Upper lobe of right lung (tissue), 1 donor: Measurements from ENCODE around the gene SLC39A2. TPM values are rescaled to one million over a fixed set of nuclear protein-coding genes. Genes with fewer than 3 reads are reported as not detected.

ENCODE experiments used
- ATAC-seq: fragments of 200-7000 bp; cut with Tn5 transposase; one replicate; pipeline ENCODE4 v1.9.1; 2020; ENCODE audit warnings: mild to moderate bottlenecking, moderate library complexity
- DNase-seq: peaks from one replicate; pipeline ENCODE4 v3.0.0-alpha.2; 2020
- H3K27ac ChIP-seq: fragments of 200-600 bp; one replicate; pipeline ENCODE4 v1.8.0; 2022
- H3K27me3 ChIP-seq: fragments of 200-600 bp; one replicate; pipeline ENCODE4 v1.8.0; 2022; ENCODE audit warnings: mild to moderate bottlenecking
- H3K36me3 ChIP-seq: fragments of 200-600 bp; one replicate; pipeline ENCODE4 v1.8.0; 2022
- H3K4me1 ChIP-seq: fragments of 200-600 bp; one replicate; pipeline ENCODE4 v1.8.0; 2022
- H3K4me3 ChIP-seq: fragments of 200-600 bp; one replicate; pipeline ENCODE4 v1.8.0; 2022; ENCODE audit warnings: mild to moderate bottlenecking
- H3K9me3 ChIP-seq: fragments of 200-600 bp; one replicate; pipeline ENCODE4 v1.8.0; 2022
- intact Hi-C: fragments of 100-400 bp; cut with DNase I; formaldehyde crosslinking; loops from one replicate; pipeline ENCODE4 v1.11.0; 2022
- total RNA-seq: library from RNA; stranded (reverse); fragmentation: NEBNext Ultra II Directional; extraction: Animal tissue kit (Norgen Biotek cat#: 25700); gene quantifications from one replicate; pipeline ENCODE4 v1.2.1, GENCODE V29; 2021
- TF ChIP-seq, protein P1 (sequence below): fragments of 200-600 bp; IDR thresholded peaks from one replicate; pipeline ENCODE4 v1.8.0; 2022; ENCODE audit warnings: antibody characterized with exemption
- donor health status: DM: no; HTN: yes; CAD: no; lungs with severe emphysema.

The SLC39A2 gene
- total RNA-seq, 1 donor from 2014 or later, result not detected

GRCh38 chr14:20996521-20996920 is 2.6 kb upstream of the SLC39A2 start:
- ATAC-seq, result no peak
- peaks cover 62% of the 10 kb centered on the region for H3K36me3 ChIP-seq
- no peak for DNase-seq
- no peak overlapping the region for H3K4me3 ChIP-seq
- H3K27me3 ChIP-seq, result no peaks in the 10 kb centered on the region
- H3K9me3 ChIP-seq, result no peaks in the 10 kb centered on the region
- TF ChIP-seq, protein P1, sequence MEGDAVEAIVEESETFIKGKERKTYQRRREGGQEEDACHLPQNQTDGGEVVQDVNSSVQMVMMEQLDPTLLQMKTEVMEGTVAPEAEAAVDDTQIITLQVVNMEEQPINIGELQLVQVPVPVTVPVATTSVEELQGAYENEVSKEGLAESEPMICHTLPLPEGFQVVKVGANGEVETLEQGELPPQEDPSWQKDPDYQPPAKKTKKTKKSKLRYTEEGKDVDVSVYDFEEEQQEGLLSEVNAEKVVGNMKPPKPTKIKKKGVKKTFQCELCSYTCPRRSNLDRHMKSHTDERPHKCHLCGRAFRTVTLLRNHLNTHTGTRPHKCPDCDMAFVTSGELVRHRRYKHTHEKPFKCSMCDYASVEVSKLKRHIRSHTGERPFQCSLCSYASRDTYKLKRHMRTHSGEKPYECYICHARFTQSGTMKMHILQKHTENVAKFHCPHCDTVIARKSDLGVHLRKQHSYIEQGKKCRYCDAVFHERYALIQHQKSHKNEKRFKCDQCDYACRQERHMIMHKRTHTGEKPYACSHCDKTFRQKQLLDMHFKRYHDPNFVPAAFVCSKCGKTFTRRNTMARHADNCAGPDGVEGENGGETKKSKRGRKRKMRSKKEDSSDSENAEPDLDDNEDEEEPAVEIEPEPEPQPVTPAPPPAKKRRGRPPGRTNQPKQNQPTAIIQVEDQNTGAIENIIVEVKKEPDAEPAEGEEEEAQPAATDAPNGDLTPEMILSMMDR, result no peak
- no peak overlapping the region for H3K27ac ChIP-seq
- intact Hi-C loops, result no loop called here
- H3K4me1 ChIP-seq, result peaks cover 4% of the 10 kb centered on the region

GRCh38 chr14:20997115-20997514 is 2.0 kb upstream of the SLC39A2 start:
- Histone ChIP-seq H3K4me1 (no peaks in the 10 kb centered on the region), H3K9me3 (no peaks in the 10 kb centered on the region), H3K36me3 (peaks cover 56% of the 10 kb centered on the region), H3K4me3 (no peak overlapping the region), H3K27me3 (no peaks in the 10 kb centered on the region), H3K27ac (no peak overlapping the region)
- intact Hi-C loops, result no loop called here
- DNase-seq (no peak), ATAC-seq (no peak)
- TF ChIP-seq, protein P1, result no peak

- intact Hi-C loops, result no loop called here
- ATAC-seq, result no peak
- no peak for DNase-seq
- Histone ChIP-seq H3K4me3 (no peak overlapping the region), H3K27ac (no peak overlapping the region), H3K4me1 (no peaks in the 10 kb centered on the region), H3K36me3 (peaks cover 52% of the 10 kb centered on the region), H3K27me3 (no peaks in the 10 kb centered on the region), H3K9me3 (no peaks in the 10 kb centered on the region)
- TF ChIP-seq, protein P1, result no peak
Measured at GRCh38 chr14:20997564-20997963, 1.5 kb upstream of the SLC39A2 start.

DNA sequence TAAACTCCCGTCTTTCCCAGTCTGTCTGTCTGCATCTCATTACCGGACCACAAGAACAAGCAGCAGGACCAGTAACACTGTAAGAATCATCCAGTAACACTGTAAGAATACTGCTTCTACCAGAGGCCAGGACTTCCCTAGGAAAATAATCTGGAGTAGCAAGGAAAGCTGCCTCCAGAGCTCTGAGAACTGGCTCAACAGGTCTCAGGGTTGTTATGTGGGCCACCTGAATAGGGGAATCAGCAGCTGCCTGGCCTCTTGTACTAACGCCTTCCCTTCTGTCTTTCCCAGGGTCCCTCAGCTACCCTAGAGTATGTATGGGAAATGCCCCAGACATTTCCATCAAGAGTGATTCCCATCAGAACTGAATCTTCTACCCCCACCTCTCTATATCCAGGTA is 954 bp upstream of the SLC39A2 start:
- Histone ChIP-seq H3K4me1 (no peaks in the 10 kb centered on the region), H3K4me3 (no peak overlapping the region), H3K36me3 (peaks cover 46% of the 10 kb centered on the region), H3K27me3 (no peaks in the 10 kb centered on the region), H3K27ac (no peak overlapping the region), H3K9me3 (no peaks in the 10 kb centered on the region)
- ATAC-seq (no peak), DNase-seq (no peak)
- intact Hi-C loops, result no loop called here
- TF ChIP-seq, protein P1, result no peak

GRCh38 chr14:20999591-20999990 is 498 bp downstream of the SLC39A2 start:
- peaks cover 32% of the 10 kb centered on the region for H3K36me3 ChIP-seq
- no peak overlapping the region for H3K4me3 ChIP-seq
- no peaks in the 10 kb centered on the region for H3K27me3 ChIP-seq
- ATAC-seq, result no peak
- intact Hi-C loops, result no loop called here
- H3K27ac ChIP-seq, result no peak overlapping the region
- no peaks in the 10 kb centered on the region for H3K4me1 ChIP-seq
- TF ChIP-seq, protein P1, result no peak
- H3K9me3 ChIP-seq, result no peaks in the 10 kb centered on the region
- DNase-seq, result no peak

- intact Hi-C loops, result no loop called here
- DNase-seq, result no peak
- no peaks in the 10 kb centered on the region for H3K9me3 ChIP-seq
- no peak overlapping the region for H3K27ac ChIP-seq
- no peak overlapping the region for H3K4me3 ChIP-seq
- TF ChIP-seq, protein P1, result no peak
- H3K36me3 ChIP-seq, result peaks cover 15% of the 10 kb centered on the region
- no peaks in the 10 kb centered on the region for H3K4me1 ChIP-seq
- H3K27me3 ChIP-seq, result no peaks in the 10 kb centered on the region
- ATAC-seq, result no peak
Measured at GRCh38 chr14:21001218-21001617, 2.1 kb downstream of the SLC39A2 start.
